ENCODE data around the gene LRMDA.

GRCh38 chr10:76306856-76307255 is 875.4 kb downstream of the LRMDA start:
- TF ChIP-seq CTCF (conservative IDR thresholded peaks at IDR 0.05; ENCODE audit: low read depth, low read length): no peak
- no peak for TF ChIP-seq EZH2 (IDR thresholded peaks at IDR 0.05; ENCODE audit: borderline replicate concordance, low read depth, low read length, poor library complexity, severe bottlenecking)
